ENCODE results near the gene SLC44A3. TPM values are rescaled to one million over a fixed set of nuclear protein-coding genes. Genes with fewer than 3 reads are reported as not detected.

Gene SLC44A3
- total RNA-seq, 2 donors from 2014 or later = 55.4 to 71.4 TPM

- Histone ChIP-seq H3K27me3 (no peaks in the 10 kb centered on the region), H3K4me1 (peaks cover 7% of the 10 kb centered on the region), H3K27ac (peak overlapping the region; percentile 57), H3K4me3 (peak overlapping the region; percentile 23), H3K9me3 (no peaks in the 10 kb centered on the region), H3K36me3 (no peaks in the 10 kb centered on the region), H3K9ac (ENCODE audit: low read depth in 2 of 2, low read length in 2 of 2) (peak overlapping the region; percentile 49 to 60)
- intact Hi-C loops (cut with DNase I) = loop anchor here (2.0 to 10.0 kb wide), 2 partner anchors 188 to 380 kb away; partner anchors contain the start of gene RWDD3
- DNase-seq = peak; percentile 92
- TF ChIP-seq CTCF (IDR thresholded peaks at IDR 0.05) = peak; percentile 57
Observed at GRCh38 chr1:94854458-94855306, 34.5 kb downstream of the SLC44A3 start.

GRCh38 chr1:94855307-94855700 is 35.1 kb downstream of the SLC44A3 start:
- intact Hi-C loops (cut with DNase I) = loop anchor here (2.0 to 10.0 kb wide), 2 partner anchors 187 to 379 kb away; partner anchors contain the start of gene RWDD3
- Histone ChIP-seq H3K27ac (peak overlapping the region; percentile 57), H3K4me3 (no peak overlapping the region), H3K36me3 (no peaks in the 10 kb centered on the region), H3K9me3 (no peaks in the 10 kb centered on the region), H3K27me3 (no peaks in the 10 kb centered on the region), H3K4me1 (peaks cover 7% of the 10 kb centered on the region), H3K9ac (ENCODE audit: low read depth in 2 of 2, low read length in 2 of 2) (peak overlapping the region; percentile 49 to 60)
- TF ChIP-seq CTCF (IDR thresholded peaks at IDR 0.05) = no peak
- DNase-seq = peak; percentile 41

- Histone ChIP-seq H3K9ac (ENCODE audit: low read depth in 2 of 2, low read length in 2 of 2) (peak overlapping the region in 1 of 2 donors; percentile 13), H3K27ac (peak overlapping the region; percentile 57)
Observed at GRCh38 chr1:94856004-94856403, 35.8 kb downstream of the SLC44A3 start.

DNA sequence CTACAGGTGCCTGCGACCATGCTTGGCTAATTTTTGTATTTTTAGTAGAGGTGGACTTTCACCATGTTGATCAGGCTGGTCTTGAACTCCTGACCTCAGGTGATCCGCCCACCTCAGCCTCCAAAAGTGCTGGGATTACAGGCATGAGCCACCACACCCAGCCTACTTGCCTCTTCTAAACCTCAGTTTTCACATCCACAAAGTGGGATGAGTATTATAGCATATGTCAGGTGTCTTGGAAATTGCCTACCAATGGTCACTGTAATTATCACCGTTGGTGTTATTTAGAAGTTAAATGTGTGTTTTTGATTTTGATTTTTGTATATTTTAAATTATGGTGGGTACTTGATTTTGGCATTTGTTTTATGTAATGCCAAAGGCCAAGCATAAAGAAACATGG is 36.7 kb downstream of the SLC44A3 start:
- no peak overlapping the region for H3K27ac ChIP-seq
- peaks cover 7% of the 10 kb centered on the region for H3K4me1 ChIP-seq
- DNase-seq = no peak
- no peaks in the 10 kb centered on the region for H3K27me3 ChIP-seq
- TF ChIP-seq CTCF (IDR thresholded peaks at IDR 0.05) = no peak
- H3K4me3 ChIP-seq = no peak overlapping the region
- intact Hi-C loops (cut with DNase I) = loop anchor here (10.0 kb wide), 1 partner anchor 378 kb away; the partner anchor contains the start of gene RWDD3
- no peak overlapping the region for H3K9ac ChIP-seq (ENCODE audit: low read depth in 2 of 2, low read length in 2 of 2)
- H3K9me3 ChIP-seq = no peaks in the 10 kb centered on the region
- no peaks in the 10 kb centered on the region for H3K36me3 ChIP-seq

More at GRCh38 chr1:94856004-94856403, 35.8 kb downstream of the SLC44A3 start:
- intact Hi-C loops (cut with DNase I) = loop anchor here (10.0 kb wide), 1 partner anchor 379 kb away; the partner anchor contains the start of gene RWDD3
- no peaks in the 10 kb centered on the region for H3K27me3 ChIP-seq
- H3K4me3 ChIP-seq = no peak overlapping the region
- no peak for TF ChIP-seq CTCF (IDR thresholded peaks at IDR 0.05)
- H3K36me3 ChIP-seq = no peaks in the 10 kb centered on the region
- no peaks in the 10 kb centered on the region for H3K9me3 ChIP-seq
- H3K4me1 ChIP-seq = peaks cover 7% of the 10 kb centered on the region
- DNase-seq = peak; percentile 27

DNA sequence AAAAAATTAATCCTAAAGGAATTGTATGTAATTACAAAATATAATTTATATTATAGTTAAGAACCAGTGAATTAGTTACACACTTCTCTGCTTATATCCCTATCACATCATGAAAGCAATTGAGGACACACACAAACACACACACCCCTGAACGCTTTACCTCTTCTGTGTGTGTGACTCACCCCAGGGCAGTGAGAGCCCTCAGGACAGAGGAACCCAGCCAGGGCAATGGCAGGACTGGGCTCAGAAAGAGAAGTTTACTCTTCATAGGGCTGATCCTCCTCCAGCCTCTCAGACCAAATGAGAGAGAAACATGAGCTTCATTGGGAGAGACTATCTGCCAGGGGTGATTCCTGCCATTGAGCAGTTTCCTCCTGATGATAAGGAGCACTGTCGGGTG is 38.1 kb downstream of the SLC44A3 start:
- intact Hi-C loops (cut with DNase I) = loop anchor here (10.0 kb wide), 1 partner anchor 377 kb away; the partner anchor contains the start of gene RWDD3
- Histone ChIP-seq H3K27ac (no peak overlapping the region), H3K27me3 (no peaks in the 10 kb centered on the region), H3K4me3 (no peak overlapping the region), H3K4me1 (peaks cover 7% of the 10 kb centered on the region), H3K36me3 (no peaks in the 10 kb centered on the region), H3K9me3 (no peaks in the 10 kb centered on the region), H3K9ac (ENCODE audit: low read depth in 2 of 2, low read length in 2 of 2) (no peak overlapping the region)
- TF ChIP-seq CTCF (IDR thresholded peaks at IDR 0.05) = no peak
- DNase-seq = no peak
